Stimulated activated CD8-positive, alpha-beta memory T cell treated with anti-CD3 and anti-CD28 coated beads, Interleukin-7, amount 100 ng/mL, for 1 hour (primary cell): ENCODE measurements around the gene MYCBPAP.

ENCODE experiments used
- DNase-seq, 2 donors: peaks; one replicate each; pipeline ENCODE4 v3.0.0-alpha.2; 2020; ENCODE audit warnings: low read depth in 2 of 2

MYCBPAP gene

DNA sequence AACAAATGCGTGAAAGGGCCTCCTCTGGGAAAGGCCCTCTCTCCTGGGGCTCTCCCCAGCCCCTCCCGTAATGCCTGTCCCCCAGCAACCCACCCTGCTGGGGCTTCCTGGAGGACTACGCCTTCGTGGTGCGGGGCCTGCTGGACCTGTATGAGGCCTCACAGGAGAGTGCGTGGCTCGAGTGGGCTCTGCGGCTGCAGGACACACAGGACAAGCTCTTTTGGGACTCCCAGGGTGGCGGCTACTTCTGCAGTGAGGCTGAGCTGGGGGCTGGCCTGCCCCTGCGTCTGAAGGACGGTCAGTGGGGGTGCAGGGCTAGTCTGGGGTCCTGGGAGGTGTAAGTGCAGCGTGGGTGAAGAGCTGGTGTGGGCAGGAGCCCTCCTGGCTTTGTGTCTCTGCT lies 43.6 kb downstream of the MYCBPAP start:
- DNase-seq, result no peak

DNA sequence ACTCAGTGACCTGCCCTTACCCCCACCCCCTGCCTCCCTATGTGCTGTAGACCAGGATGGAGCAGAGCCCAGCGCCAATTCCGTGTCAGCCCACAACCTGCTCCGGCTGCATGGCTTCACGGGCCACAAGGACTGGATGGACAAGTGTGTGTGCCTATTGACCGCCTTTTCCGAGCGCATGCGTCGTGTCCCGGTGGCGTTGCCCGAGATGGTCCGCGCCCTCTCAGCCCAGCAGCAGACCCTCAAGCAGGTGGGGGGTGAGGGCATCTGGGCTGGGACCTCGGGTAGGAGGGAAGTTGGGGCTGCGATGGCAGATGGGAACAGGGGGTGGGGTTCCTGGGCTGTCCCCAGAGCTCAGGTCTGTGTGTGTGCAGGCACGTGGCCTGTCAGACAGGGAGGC lies 46.0 kb downstream of the MYCBPAP start:
- no peak for DNase-seq

DNA sequence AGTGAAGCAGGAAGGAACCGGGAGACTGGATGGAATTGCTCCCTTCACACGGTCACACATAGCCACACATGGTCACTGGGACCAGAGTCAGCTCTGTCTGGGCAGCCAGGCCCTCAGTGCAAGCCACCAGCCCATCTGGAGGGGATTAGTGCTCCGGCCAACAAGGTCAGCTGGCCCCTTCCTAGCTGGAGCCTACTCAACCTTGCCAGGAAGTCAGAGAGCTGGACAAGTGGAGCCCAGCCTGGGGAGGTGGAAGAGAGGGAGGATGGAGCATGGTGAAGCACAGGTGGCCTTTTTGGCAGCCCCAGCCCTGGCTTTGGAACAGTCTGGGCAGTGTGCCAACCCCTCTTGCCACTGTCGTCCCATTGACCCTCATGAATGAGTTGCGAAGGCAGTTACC lies 48.6 kb downstream of the MYCBPAP start:
- no peak for DNase-seq

DNA sequence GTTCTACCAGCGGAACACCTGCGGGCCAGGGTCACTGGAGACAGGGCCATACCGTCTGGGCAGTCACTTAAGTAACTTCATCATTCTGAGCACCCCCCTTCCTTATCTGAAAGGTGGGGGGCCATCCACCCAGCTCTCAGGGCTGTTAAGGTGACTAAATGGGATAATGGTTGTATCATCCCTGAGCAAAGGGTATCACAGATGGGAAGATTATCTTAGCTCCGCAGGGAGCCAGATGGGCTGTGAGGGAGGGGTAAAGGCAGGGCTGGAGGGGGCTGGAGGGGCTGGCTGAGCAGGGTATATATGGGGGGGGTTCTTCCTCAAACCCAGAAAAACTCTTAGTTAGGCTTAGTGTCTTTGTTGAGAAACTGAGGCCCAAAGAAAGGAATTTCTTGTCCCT lies 49.4 kb downstream of the MYCBPAP start:
- DNase-seq, result no peak

DNA sequence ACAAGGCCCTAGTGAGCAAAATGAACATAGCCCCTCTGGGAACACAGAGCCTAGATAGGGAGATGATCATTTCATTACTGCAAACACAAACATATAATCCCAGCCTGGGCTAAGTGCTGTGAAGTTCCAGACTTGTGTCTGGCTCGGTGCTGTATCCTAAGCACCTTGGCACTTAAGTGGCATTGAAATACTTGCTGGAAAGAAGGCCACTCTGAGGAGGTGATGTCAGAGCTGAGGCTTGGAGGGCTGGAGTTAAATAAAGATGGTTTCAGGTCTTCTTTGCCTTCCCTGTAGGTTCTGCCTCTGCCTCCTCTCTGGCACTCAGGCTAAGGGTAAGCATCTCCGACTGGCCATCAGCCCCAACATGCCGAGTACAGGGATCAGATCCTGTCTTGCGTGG lies 49.9 kb downstream of the MYCBPAP start:
- no peak for DNase-seq

DNA sequence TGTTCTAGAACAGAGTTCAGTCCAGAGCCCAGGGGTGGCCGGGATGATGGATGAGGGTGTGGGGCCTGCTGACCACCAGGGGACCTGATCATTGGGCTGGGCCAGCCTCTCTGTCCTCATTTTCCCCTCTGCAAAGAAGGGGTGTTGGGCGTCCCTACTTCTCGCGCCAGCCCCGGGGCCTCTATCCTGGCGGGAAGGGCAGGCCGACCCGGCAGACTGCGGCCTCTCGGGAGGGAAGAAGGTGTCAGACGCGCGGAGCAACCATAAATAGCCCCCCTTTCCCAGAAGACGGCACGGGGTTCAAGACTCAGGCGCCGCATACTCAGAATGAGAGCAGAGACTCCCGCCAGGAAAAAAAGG lies 50.3 kb downstream of the MYCBPAP start:
- DNase-seq, result no peak

DNA sequence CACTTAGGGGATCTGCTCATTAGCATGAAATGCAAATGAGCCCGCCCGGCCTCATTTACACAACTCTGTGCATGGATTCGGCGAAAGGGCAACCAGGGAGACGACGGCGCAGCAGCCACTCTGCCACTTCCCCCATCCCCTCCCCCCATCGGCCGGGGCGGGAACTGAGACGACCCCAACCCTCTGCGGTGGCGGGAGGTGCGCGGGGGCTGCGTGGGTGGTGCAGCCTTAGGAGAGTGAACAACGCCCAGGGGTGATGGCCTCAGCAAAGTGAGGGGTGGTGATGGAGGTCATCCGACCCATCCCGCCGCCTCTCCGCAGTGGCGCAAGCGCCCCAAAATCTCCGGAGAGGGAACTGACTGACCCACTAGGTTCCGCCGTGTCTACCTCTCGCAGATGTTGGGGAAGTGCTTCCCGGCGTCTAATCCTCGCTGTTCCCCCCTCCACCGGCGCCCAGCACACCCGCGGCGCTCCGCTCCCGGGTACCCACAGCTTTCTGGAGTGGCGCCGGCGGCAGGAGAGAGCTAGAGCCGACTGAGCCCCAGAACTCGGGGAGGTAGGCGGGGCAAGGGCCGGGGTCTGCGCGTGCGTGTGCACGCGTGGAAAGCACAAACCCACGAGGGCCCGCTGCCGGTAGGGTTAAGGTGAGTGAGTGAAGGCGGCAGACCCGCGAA lies 50.8 kb downstream of the MYCBPAP start:
- no peak for DNase-seq

DNA sequence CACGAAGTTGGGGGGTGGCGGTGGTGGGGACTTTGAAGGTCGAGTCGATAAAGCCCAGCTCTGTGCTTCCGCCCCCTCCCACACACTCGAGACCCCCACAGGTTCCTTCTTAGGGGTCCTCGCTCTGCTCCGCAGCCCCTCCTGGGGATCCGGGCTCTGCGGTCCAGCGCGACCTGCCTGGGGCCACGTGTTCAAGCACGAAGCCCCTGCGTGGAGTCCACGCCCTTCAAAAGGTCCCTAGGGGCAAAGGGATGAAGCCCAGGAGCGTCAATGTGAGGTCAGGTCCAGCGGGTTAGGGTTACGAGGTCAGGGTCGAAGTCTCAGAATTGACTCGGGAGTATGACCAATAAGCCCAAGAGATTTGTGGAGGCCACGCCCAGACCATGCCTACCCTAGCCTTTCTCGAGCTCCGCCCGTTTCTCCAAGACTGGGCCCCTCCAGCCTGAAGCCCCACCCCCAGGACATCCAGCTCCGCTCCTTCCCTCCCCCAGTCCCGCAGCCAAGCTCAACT lies 51.5 kb downstream of the MYCBPAP start:
- no peak for DNase-seq

DNA sequence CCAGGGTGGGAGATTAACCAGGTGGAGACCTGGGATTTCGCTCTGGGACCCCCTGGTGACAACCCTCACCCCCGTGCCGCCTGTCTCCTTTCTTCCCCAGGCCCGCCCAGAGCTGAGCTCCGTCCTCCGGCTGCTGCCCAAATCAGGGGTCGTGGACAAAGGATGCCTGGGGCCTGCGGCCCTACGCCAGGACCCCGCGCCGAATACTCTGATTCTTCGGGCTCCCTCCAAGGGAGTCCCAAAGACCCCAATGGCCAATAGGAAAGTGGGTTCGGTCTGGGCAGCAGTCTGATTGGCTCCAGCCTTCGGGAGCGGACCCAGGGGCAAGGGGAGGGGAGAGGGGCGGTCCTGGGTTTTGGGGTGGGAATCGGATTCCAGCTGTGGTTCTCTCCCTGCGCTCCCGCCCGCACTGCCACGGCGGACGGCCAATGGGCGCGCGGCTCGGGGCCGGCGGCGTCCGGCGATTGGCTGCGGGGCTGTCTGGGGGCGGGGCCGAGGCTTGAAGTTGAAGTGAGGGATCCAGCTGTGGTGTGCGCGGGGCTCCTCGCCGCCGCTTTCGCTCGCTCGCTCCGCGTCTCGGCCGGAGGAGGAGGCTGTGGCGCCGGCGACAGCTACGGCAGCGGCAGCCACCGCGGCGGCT lies 52.1 kb downstream of the MYCBPAP start, which contains the start of gene CACNA1G:
CACNA1G (plus strand) TSS at position 531 of the 640 bp plus-strand sequence. CDS start 745 bp downstream, outside the sequence.
- DNase-seq, result peak; percentile 65 to 76

DNA sequence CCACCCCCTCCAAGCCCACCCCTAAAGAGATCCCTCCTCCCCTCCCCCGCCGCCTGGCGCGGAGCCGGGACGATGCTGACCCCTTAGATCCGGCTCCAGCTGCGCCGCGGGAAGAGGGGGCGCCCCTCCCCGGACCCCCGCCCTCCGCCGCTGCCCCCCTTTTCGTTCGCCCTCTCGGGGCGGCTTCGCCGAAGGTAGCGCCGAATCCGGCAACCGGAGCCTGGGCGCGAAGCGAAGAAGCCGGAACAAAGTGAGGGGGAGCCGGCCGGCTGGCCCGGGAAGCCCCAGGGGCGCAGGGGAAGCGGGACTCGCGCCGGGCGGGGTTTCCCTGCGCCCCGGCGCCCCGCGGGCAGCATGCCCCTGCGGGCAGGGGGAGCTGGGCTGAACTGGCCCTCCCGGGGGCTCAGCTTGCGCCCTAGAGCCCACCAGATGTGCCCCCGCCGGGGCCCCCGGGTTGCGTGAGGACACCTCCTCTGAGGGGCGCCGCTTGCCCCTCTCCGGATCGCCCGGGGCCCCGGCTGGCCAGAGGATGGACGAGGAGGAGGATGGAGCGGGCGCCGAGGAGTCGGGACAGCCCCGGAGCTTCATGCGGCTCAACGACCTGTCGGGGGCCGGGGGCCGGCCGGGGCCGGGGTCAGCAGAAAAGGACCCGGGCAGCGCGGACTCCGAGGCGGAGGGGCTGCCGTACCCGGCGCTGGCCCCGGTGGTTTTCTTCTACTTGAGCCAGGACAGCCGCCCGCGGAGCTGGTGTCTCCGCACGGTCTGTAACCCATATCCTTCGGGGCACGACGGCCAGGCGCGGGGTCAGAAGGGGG lies 52.9 kb downstream of the MYCBPAP start:
- DNase-seq, result no peak

DNA sequence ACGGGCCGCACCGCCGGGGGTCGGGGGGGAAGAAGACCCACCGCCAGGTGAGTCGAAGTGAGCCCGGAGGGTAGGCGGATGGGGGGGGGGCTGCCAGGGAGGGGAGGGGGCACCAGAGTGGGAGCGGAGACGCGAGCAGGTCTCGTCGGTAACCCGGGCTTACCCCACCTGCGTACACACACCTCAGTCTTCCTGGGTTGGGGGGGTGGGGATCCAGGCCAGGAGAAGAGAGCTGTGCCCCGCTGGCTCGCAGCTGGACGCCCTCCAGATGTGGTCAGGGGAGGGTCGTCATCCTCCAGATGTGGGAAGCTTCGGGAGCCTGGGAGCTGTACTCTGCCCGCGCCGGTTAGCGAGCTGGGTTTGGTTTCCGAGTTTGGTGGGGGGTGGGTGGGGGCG lies 53.5 kb downstream of the MYCBPAP start:
- no peak for DNase-seq

DNA sequence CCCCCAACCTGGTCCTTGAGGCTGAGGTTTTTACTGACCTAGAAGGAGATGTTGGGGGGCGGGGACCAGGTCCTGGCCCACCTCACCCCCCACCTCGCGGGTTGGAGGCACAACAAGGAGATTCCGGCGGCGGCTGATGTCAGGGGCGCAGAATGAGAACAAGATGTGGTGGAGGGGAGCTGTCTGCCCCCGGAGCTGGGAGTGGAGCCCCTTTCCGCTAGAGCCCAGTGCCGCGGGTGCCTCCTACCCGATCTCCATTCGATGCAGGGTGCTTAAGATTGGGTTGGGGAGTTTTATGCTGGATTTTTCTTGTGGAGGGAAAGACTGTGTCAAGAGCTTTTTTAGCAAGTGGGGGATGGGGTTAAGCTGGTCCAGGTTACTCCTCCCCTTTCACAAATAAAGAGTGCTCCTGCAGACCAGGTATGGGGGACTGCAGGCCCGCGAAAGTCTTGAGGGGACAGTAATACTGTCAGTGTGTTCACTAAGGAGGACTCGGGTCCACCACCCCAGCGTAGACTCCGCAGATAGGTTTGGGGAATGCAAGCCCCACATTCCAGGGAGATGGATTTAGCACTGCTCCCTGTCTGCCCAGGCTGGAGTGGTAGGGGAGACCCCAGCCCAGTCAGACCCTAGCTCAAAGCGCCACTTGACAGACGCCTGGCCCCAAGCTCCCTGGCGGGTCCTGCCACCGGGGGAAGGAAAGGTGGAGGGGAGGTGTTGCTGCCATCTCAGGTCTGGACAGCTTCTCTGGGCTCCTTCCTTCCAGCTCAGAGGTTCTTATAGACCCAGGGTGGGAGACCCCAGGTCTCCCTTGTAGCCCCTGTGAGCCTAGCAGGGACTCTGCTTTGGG lies 54.2 kb downstream of the MYCBPAP start:
- DNase-seq, result no peak

DNA sequence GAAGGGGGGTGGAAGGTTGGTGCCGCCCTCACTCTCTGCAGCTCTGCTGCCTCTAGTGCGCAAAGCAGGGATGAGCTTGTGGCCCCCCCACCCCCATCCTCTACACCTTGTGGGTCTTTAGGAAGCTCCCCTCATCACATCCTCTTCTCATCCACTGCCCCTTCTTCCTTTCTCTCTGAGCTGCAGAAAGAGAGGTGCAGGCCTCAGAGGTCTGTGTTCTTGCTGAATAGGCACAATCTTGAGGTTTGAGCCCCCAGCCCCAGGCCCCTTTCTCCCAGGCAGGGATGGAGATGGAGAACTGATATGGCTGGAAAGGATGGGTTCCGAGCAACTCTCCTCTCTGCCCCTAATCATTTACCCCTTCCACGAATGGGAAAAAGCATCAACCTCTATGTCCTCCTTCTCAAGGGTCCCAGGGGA lies 54.9 kb downstream of the MYCBPAP start:
- no peak for DNase-seq

DNA sequence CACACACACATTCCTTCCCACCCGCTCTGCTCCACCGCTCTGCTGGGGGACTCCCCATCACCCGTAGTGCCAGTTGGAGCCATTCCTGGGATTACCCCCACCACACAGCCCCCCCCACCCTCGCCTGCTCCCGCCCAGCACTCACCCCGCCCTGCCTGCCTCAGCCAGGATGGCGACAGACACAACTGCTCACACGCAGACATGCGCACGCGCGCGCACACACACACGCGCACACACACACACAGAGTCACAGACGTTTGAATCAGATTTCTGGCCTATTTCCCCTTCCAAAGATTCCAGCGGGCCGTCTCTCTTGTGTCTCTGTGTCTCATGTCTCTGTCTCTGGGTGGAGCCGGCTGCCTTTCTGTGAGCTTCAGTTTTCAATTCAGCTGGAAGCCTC lies 56.7 kb downstream of the MYCBPAP start:
- DNase-seq, result no peak

DNA sequence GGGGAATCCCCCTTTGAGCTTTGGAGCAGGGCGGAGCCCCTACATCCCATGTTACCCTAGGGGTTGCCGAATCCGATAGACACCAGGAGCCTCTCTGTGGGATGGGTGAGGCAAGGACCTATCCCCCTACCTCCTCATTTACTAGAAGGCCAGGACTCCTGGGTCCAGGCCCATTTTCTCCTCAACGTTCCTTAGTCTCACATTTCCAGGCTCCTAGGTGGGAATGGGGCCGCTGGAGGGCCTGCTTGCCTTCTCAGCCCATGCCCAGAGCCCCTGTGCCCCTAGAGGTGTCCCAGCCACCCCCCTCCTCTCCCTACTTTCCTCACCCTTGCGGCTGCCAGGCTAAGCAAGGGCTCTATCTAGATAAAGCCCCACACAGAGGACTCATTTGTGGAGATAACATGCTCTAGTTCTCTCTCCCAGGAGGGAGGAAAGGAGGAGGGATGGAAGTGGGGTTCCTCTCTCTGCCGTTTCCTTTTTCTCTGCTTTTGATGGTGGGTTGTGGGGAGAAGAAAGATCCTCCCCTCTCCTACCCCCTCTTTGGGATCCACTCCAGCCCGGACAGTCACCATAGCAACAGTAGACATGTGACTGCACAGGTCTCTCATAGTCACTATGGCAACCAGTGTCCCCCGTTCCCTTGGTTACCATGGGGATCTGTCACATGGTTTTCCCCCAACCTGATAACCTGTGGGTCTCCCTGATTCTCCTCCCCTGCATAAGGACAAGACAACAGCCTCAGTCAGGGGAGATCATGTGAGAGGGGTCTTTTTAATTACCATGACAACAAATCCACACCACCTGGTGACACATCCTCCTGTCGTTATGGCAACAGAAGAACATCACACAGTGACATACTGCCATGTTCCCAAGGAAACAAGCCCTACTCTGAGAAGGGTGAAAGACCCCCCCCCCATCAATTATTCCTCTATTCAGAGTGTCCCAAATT lies 57.4 kb downstream of the MYCBPAP start:
- DNase-seq, result no peak

DNA sequence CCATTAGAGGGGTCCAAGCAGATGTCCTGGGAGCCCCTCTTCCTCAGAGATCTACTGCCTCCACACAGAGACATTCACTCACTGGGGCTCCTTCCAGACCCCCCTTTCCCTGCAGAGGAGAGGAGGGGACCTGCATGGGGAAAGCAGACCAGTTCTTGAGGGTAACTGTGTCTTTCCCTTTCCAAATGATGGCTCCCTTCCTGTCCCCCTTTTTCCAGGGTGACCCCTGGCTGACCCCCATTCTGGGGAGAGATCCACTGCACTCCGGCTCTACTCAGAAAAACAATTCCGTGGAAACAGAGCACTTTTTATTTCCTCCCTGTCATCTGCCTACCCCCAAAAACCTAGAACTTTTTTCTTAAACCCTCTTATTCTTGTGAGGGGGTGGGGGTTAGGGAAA lies 58.6 kb downstream of the MYCBPAP start:
- no peak for DNase-seq

DNA sequence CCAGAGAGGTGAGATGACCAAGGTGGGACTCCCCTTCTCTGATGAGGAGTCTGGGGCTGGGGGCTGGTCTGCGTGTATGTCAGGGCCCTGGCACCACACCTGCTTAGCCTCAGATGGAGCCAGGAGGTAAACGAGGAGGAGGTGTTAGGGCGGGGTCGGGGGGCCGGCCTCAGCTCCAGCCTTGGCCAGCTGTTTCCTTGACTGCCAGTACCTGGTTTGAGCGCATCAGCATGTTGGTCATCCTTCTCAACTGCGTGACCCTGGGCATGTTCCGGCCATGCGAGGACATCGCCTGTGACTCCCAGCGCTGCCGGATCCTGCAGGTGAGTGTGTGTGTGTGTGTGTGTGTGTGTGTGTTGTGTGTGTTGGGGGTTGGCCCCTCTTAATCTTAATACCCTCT lies 60.4 kb downstream of the MYCBPAP start:
- DNase-seq, result no peak

DNA sequence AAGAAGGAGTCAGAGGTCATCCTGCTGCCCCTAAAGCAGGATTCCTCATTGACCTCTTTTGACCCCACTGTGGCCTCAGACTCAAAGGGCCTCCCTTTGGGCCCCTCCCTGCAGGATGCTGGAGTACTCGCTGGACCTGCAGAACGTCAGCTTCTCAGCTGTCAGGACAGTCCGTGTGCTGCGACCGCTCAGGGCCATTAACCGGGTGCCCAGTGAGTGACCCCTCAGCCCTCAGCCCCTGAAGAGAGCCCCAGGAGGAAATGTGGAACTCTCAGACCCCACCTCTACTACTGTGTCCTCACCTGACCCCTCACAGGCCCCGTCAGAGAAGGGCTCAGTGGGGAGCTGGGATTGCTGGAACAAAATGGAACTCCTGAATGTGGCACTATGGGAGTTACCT lies 61.4 kb downstream of the MYCBPAP start:
- no peak for DNase-seq

DNA sequence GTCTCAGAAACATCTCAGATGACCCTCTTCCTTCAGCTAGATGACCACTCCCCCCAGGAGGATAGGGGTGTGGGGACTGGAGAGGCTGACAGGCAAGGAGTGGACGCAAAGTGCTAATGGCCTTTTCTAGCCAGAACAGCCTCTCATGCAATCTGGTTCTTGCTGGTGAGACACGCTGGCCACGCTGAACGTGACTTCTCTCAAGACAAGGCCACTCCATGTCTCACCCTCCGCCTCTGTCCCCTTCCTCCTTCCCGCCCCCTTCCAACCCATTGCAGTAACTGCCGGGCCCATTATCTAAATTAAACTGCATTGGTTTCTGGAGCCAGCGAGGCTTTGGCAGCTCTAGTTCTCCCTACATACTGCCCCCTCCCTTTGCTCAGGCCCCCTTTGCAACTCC lies 61.8 kb downstream of the MYCBPAP start:
- DNase-seq, result no peak

DNA sequence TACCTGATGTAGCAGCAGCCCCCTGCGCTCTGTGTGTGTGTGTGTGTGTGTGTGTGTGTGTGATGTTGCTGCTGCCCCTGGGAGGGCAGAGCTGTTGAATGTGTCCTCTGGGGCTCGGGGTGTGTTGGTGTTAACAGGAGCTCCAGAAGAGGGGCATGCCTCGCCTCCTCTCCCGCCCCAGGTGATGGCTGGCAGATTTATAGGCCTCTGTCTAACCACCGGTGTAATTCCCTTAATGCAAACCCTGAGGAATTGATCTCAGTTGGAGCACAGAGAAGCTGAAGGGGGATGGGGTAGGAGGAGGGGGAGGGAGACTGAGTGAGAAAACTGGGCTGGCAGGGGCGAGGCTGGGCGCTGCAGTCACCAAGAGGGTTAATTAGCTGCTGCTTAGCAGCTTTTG lies 62.3 kb downstream of the MYCBPAP start:
- no peak for DNase-seq

DNA sequence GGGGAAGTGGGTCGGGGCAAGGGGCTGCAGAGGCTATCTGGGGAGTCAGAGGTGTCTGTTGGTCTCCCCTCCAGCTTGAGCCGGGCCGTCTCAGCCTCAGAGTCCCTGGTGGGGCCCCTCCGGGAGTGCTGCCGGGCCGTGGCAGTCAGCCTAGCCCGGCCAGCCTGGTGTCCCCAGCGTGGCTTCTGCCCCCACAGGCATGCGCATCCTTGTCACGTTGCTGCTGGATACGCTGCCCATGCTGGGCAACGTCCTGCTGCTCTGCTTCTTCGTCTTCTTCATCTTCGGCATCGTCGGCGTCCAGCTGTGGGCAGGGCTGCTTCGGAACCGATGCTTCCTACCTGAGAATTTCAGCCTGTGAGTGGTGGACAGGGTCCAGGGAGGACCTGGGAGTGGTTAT lies 63.4 kb downstream of the MYCBPAP start:
- DNase-seq, result no peak
